GM03348 (cell line): Measurements from ENCODE around the gene GALNT16.
"Not testable (repeated sequence)": the region's sequence is repeated elsewhere in the genome, so short reads cannot be mapped to it uniquely, and the experiment has no call there.

Source experiments
- DNase-seq: peaks from one replicate; pipeline ENCODE4 v3.0.0; 2012; ENCODE audit warnings: low spot score

GALNT16 gene

GRCh38 chr14:69259527-69260189 is at the start of gene GALNT16:
Gene GALNT16, plus strand, starts transcription at chr14:69260158. Its CDS starts 133 bp downstream, at chr14:69260291.
- peak; percentile 71 for DNase-seq

GRCh38 chr14:69214393-69214792 is 45.6 kb upstream of the GALNT16 start:
- no peak for DNase-seq

GRCh38 chr14:69217663-69218062 is 42.3 kb upstream of the GALNT16 start:
- not testable (repeated sequence) for DNase-seq

GRCh38 chr14:69224946-69225345 is 35.0 kb upstream of the GALNT16 start:
- no peak for DNase-seq

- no peak for DNase-seq
These were observed 33.8 kb upstream of the GALNT16 start for GRCh38 chr14:69226178-69226577.

- peak; percentile 11 for DNase-seq
These were observed 33.2 kb upstream of the GALNT16 start for GRCh38 chr14:69226736-69227135.

- no peak for DNase-seq
These were observed 28.5 kb upstream of the GALNT16 start for GRCh38 chr14:69231486-69231885.

- no peak for DNase-seq
These were observed 27.6 kb upstream of the GALNT16 start for GRCh38 chr14:69232388-69232787.

GRCh38 chr14:69234106-69234505 is 25.9 kb upstream of the GALNT16 start:
- DNase-seq: no peak

GRCh38 chr14:69235708-69236107 is 24.2 kb upstream of the GALNT16 start:
- no peak for DNase-seq

GRCh38 chr14:69237142-69237541 is 22.8 kb upstream of the GALNT16 start:
- DNase-seq: no peak

- DNase-seq: no peak
These were observed 22.4 kb upstream of the GALNT16 start for GRCh38 chr14:69237584-69237983.

- DNase-seq: no peak
These were observed 21.1 kb upstream of the GALNT16 start for GRCh38 chr14:69238883-69239282.

GRCh38 chr14:69240527-69241173 is 19.3 kb upstream of the GALNT16 start:
- DNase-seq: no peak

- no peak for DNase-seq
These were observed 18.4 kb upstream of the GALNT16 start for GRCh38 chr14:69241577-69241976.

- DNase-seq: peak; percentile 83
These were observed 17.4 kb upstream of the GALNT16 start for GRCh38 chr14:69242311-69243224.

GRCh38 chr14:69244946-69245345 is 15.0 kb upstream of the GALNT16 start:
- DNase-seq: no peak

GRCh38 chr14:69246331-69246730 is 13.6 kb upstream of the GALNT16 start:
- no peak for DNase-seq

GRCh38 chr14:69247676-69248440 is 12.1 kb upstream of the GALNT16 start:
- peak; percentile 88 for DNase-seq

- DNase-seq: no peak
These were observed 10.4 kb upstream of the GALNT16 start for GRCh38 chr14:69249603-69250002.

- no peak for DNase-seq
These were observed 7.1 kb upstream of the GALNT16 start for GRCh38 chr14:69252851-69253250.

- no peak for DNase-seq
These were observed 811 bp upstream of the GALNT16 start for GRCh38 chr14:69259168-69259526.
